Jurkat, Clone E6-1 (cell line): Measurements from ENCODE around the gene FOXP4.
A peak's percentile ranks its signal among the peaks of the same experiment; 100 is the strongest.

Experiments used
- DNase-seq: peaks from one replicate; pipeline ENCODE4 v3.0.0-alpha.2; 2011; ENCODE audit warnings: low read depth, low spot score
- H3K4me3 ChIP-seq: 2 replicates; pipeline ENCODE4 v1.5.1; 2011; ENCODE audit warnings: mild to moderate bottlenecking, low read length, control low read depth, moderate library complexity

The FOXP4 gene

DNA sequence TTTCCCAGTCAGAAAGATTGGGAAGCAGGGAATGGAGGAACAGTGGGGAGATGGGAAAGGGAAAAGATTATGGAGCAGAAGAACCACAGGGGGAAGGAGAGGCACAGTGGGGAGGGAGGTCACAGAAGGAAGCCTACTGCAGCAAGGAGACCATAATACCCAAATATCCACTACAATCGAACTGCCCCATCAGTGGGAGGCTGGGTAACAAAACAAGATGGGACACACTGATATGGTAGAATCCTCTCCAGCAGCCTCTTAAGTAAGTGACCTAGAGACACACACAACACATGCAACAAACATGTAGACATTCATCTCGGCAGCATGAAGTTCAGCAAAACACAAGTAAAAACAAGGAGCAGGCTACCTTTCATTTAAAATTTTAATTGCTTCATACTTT lies 4.8 kb upstream of the FOXP4 start:
- no peak for DNase-seq
- no peak overlapping the region for H3K4me3 ChIP-seq

DNA sequence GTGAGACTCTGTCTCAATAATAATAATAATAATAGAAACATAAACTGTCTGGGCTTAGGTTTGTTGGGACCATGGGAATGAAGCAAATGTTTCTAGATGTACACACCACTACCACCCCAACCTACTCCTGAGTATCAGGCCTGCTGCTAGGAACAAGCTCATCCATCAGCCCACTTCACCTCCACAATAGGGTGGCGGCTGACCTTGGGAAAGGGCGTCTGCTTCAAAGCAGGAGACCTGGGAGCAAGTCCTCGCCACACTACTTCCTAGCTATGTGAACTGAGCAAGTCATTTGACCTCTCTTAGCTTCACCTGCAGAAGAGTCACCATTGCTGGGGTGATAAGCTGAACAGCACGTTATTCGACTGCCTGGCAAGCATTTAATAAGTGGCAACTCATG lies 3.1 kb upstream of the FOXP4 start:
- no peak for DNase-seq
- no peak overlapping the region for H3K4me3 ChIP-seq

DNA sequence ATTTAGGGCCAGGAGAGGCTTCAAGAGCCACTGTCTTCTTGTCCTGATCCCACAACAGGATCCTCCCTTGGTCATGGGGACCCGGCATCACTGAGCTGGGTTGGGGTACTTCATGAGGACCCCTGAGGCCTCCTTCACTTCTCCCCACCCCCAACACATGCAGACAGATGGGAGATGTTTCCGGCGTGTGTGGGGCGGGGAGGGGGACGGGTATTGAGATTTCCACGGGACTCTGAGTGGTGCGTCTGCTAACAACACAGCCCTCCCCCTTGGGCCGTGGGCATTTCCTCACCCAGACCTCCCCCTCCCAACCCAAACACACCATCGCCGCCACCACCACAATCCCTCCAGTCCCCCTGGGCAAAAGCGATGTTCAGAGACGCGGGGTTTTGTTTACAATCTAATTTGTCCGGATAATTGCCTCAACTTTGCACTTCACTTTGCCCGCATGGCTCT lies 906 bp upstream of the FOXP4 start:
- DNase-seq, result peak; percentile 32

DNA sequence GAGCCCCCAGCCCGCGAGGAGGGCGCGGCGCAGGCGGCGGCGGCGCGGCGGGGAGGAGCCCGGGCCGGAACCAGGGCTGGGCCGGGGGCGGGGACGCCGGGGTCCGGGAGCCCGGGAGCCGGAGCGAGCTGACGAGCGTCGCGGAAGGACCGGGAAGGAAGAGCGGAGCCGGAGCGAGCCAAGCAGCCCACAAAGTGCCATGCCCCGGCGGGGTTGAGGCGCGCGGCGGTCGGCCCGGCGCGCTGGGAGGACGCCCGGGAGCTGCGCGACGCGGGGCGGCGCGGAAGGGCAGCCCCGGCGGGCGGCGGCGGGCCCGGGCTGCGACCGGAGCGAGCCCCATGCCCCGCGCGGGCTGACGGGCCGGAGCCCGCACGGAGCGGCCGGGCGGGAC lies 289 bp downstream of the FOXP4 start:
- H3K4me3 ChIP-seq, result peak overlapping the region; percentile 81
- DNase-seq, result no peak

More for the DNA sequence above, 906 bp upstream of the FOXP4 start:
- H3K4me3 ChIP-seq, result peak overlapping the region; percentile 81

DNA sequence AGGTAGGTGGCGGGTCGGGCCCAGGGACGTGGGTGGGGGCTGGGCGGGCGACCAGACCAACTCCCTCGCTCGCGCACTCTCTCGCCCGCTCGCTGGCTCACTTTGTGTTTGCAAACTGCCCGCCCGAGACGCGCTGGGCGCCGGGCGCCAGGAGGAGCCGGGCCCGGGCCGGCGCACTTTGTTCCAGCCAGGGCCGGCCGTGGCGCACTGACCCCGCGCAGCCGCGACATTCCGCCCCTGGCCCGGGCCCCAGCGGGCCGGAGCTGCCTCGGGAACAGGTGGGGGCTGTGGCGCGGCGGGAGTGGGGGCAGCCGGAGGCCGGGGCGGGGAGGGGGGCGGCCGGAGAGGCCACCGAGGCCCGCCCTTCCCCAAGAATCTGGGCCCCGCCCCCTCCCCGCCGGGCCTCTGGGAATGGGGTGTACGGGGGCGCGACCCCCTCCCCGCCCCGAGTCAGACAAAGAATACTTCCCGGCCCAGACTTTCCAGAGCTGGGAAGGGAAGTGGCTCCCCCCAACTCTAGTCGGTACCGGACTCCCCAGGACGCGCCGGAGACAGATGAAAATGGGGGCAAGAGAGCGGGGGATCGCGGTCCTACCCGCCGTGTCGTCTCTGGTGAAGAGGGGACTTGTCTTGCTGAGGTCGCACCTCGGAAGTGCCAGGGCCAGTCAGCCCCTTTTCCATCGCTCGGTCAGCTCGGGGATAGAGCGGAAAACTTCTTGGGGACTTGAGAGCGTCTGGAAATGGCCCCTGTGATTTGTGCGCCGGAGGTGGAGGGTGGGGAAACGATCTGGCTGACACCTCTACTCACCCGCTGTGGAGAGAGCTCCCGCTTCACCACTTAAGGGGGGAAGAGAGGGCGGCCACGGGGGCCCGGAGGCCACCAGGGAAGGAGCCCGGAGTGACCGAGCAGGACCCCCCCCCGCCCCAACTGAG lies 951 bp downstream of the FOXP4 start:
- peak overlapping the region; percentile 81 for H3K4me3 ChIP-seq
- DNase-seq, result no peak

DNA sequence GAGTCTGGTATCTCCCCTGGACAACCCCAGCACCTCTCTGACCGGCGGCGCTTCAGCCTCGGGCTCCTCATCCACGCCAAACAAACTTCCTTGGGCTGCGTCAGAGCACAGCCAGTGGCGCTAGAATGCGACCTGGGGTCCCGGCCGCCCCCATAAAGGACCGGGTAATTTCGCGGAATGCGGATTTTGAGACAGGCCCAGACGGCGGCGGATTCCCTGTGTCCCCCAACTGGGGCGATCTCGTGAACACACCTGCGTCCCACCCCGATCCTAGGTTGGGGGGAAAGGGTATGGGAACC lies 1.6 kb downstream of the FOXP4 start:
- no peak for DNase-seq
- no peak overlapping the region for H3K4me3 ChIP-seq

DNA sequence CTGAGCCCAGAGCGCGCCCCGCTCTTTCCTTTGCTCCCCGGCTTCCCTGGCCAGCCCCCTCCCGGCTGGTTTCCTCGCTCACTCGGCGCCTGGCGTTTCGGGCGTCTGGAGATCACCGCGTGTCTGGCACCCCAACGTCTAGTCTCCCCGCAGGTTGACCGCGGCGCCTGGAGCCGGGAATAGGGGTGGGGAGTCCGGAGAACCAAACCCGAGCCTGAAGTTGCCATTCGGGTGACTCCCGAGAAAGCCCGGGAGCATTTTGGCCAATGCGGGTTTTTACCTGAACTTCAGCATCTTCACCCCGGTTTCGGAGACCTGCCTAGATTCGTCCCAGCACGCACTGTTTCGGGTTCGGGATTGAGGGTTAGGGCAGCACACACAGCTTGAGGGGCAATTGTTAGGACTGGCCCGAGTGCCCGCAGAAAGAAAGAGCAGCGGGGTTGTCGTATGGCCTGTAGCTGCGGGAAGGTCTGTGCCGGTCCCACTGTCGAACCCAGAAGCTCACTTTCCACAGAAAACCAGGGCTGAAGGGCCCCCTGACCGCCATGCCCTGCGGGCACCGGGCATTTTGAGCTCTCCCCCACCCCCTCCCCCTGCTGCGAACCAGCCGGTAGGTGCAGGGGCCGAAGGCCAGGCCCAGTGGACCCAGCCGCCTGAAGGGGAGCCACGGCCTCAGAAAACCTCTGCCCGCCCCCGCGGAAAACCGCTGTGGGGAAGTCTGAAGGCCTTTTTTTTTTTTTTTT lies 2.1 kb downstream of the FOXP4 start:
- no peak for DNase-seq
- no peak overlapping the region for H3K4me3 ChIP-seq

DNA sequence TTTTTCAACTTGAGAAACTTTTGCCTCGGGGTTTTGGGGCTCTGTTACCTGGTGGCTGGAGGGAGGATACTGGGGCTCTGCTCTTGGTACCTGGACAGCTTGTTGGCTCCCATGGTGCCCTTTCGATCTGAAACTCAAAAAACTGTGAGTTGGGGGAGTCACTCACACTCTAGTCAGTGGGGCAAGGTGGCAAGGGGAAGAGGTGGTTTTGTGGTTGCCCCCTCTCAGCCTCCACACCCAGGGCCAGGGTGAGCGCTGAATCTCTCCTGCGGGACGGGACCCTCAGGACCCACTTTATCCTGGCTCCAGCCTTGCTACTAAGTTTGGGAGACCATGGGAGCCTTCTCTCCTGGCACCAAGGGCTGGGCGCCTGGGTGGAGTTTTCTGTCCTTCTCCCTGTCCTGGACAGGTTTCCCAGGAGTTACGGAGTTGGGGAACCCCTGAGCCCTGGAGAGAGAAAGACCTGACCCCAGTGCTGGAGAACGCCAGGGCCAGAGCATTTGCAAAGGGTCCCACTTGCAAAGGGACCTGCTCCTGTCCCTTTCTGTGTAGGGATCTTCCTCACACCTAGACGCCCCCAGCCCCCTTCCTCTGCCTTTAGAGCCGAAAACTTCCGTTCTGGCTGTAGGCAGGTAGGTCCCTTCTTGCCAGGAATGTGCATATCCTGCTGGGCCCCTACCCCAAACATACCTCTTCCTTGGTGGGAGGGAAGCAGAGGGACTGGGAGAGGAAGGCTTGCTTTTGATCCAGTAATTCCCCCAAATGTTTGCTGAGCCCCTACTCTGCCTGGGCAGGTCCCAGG lies 2.9 kb downstream of the FOXP4 start:
- DNase-seq, result no peak
- no peak overlapping the region for H3K4me3 ChIP-seq

DNA sequence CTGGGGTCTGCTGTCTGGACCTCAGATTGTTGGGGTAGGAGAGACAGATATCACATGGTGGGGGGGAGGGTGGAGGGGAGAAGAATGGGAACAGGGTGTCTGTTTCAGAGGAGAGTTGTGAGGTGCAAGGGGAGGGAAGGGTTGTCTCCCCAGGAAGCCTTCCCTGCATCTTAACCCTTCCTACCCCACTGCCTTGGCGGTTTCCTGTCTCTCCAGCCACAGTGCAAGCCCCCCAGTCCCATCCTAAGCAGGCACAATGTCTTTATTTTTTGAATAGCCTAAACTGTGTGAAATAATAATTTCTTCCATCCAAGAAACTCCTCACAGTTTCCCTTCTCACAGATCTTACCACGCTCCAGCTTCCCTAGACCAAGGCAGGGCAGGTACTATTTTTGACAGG lies 3.5 kb downstream of the FOXP4 start:
- DNase-seq, result no peak

DNA sequence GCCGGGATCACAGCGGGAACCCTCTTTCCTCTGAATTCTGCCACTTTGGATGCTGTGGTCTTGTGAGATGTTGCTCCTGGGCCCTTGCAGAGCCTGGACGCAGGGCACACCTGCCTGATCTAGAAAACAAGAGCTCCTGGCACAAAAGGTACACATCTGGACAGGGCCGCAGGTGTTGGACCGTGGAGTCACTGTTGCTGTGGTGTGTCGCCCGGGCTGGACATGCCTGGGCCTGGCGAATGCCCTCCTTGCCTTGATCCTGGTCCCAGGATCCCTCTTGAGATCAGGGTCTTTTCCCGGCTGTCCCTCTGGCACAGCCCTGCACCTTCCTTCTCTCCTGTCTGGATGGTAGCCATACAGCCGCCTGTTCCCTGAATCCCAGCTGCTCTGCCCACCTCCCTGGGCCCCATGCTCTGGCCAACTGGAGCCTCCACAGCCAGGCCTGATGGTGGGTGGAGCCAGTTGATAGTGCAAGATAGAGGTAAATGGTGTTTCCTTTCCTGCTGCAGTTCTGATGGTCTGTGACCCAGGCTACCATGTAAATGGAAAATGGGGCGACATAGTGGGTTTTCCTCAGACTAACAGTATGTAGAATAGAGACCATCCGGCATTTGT lies 5.0 kb downstream of the FOXP4 start:
- DNase-seq, result no peak
- H3K4me3 ChIP-seq, result no peak overlapping the region

More for the DNA sequence above, 3.5 kb downstream of the FOXP4 start:
- no peak overlapping the region for H3K4me3 ChIP-seq

DNA sequence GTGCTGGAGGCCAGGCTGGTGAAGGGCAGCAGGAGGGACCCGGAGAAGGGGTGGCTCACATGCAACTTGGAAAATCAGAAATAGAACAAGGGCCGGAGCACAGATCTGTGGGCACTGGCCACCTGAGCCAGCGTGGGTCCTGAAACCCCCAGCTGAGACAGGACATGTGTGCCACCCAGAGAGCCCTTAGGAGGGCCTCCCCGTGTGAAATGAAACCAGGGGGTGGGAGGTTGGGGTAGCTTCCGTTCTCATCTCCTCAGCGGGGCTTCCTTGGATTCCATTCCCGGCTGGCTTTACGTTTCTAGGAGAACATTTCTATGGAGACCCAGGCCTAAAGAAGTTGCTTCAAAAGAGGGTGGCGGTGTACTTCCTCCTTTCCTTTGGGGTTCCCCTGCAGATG lies 5.7 kb downstream of the FOXP4 start:
- H3K4me3 ChIP-seq, result no peak overlapping the region
- no peak for DNase-seq

DNA sequence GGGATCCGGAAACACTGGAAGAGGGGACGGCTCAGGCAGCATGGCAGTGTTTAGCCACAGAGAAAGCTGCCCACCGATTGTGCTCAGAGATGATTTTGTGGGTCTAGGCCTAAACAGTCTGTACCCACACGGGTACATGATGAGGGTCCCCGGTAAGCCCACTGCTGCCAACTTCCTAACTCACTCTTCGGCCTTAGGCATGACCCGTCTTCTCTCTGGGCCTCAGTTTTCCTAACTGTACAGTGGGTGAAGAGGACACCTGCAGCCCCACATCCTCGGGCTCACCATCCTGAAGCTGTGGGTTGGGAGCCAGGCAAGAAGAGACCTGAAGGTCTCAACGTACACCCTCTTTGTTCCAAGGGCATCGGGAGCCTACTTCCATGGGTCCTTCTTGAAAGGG lies 6.5 kb downstream of the FOXP4 start:
- DNase-seq, result no peak
- no peak overlapping the region for H3K4me3 ChIP-seq

DNA sequence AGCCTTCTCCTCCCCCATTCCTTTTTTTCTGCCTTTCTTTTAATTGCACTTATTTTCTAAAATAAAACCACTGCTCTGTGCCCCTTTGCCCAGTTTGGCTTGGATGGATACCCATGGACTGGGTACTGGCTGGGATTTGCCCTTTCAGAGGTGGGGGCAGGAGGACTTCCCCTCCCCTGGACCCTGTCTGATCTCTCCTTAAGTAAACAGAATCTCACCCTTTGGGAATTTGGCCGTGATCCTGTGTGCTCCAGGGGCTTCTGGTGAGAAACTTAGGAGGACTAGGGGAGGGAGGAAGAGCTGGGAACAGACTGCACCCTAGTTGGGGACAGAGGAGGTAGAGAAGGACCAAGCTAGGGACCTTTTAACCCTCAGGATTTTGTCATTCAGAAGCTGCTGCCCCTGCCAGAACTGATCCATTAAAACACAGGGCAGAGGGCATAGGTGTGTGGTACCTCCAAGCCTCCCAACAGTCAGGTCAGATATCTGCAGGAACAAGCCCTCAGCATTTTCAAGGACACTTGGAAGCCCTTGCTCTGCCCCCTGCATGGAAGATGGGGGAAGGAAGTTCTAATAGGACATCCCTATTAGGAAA lies 7.3 kb downstream of the FOXP4 start:
- no peak for DNase-seq
- no peak overlapping the region for H3K4me3 ChIP-seq

DNA sequence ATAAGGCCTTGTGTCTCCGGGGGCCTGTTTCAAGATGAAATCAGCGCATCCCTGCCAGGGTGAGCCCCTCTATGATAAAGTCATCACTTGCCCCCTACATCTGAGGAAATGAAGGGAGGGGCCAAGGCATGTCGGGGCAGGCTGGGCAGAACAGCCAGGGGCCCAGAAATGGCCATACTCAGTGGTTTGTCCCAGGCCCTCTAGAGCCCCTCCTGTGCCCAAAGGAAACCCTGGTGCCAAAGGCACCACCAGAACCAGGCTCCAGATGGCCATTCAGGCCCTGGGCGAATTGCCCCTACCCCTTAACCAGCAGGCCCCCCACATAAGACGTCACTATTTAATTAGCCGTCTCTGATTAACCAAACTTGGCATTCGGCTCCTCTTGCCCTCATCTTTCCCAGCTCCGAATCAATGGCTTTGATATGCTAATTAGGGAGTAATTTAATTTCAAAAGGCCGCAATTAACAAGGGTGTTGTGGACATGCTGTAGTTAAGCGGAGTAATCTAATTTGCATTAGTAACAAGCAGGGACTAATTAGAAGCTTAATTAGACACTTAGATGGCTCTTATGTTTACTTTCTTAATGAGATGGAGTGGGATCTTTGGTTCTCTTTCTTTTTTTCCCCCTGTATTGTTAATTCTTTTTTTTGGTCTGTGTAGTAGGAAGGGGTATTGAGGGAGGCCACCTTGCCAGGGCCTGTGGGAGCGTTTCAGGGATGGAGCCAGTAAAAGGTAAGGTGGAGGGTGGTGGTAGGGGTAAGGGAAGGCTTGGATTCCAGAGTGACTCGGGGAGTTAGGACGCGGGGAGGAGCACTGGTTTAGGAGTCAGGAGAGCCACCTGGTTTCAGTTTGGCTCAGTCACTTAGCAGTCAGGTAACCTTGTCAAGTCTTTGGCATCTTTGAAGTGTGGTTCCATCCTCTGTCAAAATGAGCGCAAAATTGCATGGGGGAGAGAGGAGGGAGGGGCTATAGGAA lies 9.4 kb downstream of the FOXP4 start:
- DNase-seq, result no peak
- H3K4me3 ChIP-seq, result no peak overlapping the region

DNA sequence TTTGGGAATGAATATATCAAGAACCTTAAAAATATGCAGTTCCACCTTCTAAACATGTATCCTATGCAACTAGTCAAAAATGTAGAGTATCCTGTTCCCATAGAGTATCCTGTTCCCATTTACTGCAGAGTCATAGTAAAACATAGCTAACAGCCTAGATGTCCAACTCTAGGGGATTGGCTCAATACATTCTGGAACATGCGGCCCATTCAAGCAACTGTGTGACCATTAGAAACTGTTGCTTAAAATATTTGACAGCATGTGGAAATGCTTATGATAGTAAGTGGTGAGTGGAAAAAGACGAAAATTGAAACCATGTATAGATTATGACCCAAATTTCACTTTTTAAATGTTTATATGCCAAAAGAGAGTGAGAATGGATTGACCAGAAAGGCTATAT lies 11.2 kb downstream of the FOXP4 start:
- DNase-seq, result no peak
- H3K4me3 ChIP-seq, result no peak overlapping the region

DNA sequence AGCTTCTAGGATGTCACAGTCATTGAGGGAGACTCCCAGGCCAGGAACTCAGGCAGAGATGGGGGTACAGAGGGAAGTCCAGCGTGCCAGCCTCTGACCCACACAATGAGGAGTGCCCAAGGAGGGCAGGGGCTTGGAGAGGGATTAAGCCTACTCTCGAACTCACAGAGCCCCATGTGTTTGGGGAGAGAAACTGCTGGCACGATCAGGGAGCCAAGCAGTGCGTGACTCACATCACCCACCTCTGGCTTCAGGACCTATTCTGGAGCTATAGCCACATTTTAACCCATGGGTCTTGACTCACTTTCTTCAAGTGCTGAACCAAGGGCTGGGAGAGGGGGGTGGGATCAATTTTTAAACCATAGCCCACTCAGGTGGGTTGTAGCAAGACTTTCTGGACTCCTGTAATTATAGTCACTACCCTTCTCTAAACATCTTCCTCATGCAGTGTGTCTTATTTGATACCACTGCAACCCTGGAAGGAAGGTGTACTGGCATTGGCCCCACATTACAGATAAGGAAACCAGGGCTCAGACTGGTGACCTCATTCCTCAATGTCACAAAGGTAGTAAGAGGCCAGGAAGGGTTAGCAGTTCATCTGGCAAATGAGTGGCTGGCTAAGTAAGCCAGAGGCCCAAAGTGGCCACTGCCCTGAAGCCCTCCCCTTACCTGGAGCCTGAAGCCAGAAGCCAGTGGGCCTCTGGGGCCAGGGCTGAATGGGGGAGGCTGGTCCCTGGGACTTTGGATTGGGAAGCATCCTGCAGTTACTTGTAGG lies 12.0 kb downstream of the FOXP4 start:
- no peak for DNase-seq
- H3K4me3 ChIP-seq, result no peak overlapping the region
